A549 (cell line): ENCODE data around the gene SNAP29.

Source experiments
- EP300 ChIP-seq, 2 experiments: fragments of >200 bp; sonication (Bioruptor Twin); formaldehyde crosslinking; IDR thresholded peaks; 2 replicates in 1 of 2; 3 replicates in 1 of 2; pipeline ENCODE4 v1.6.1; 2016 to 2017
- POLR2A ChIP-seq: IDR thresholded peaks from 2 replicates; pipeline ENCODE4 v1.6.1; 2012; ENCODE audit warnings: mild to moderate bottlenecking, low read length
- TF ChIP-seq, protein P1 (sequence below): fragments of >200 bp; sonication (Bioruptor Twin); formaldehyde crosslinking; IDR thresholded peaks from 3 replicates; pipeline ENCODE4 v1.5.1; 2016

DNA sequence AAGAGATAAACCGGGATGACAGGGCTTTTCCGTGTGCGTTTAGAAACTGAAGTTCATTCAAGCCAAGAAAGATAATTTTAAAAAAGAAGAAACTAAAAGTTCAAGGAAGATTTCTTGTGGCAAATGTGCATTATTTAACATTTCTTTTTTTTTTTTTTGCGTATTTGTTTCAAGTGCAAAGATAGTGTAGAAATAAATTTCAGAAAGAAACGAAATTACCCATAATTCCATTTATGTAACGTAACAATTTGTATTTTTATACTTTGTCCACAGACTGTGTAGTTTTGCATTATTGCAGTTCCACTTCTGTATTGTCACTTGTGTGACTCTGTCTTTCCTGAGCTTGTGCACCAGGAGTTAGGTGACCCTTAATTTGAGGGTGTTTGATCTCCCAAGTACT lies 24.0 kb downstream of the SNAP29 start:
- TF ChIP-seq POLR2A = no peak
- TF ChIP-seq, protein P1, sequence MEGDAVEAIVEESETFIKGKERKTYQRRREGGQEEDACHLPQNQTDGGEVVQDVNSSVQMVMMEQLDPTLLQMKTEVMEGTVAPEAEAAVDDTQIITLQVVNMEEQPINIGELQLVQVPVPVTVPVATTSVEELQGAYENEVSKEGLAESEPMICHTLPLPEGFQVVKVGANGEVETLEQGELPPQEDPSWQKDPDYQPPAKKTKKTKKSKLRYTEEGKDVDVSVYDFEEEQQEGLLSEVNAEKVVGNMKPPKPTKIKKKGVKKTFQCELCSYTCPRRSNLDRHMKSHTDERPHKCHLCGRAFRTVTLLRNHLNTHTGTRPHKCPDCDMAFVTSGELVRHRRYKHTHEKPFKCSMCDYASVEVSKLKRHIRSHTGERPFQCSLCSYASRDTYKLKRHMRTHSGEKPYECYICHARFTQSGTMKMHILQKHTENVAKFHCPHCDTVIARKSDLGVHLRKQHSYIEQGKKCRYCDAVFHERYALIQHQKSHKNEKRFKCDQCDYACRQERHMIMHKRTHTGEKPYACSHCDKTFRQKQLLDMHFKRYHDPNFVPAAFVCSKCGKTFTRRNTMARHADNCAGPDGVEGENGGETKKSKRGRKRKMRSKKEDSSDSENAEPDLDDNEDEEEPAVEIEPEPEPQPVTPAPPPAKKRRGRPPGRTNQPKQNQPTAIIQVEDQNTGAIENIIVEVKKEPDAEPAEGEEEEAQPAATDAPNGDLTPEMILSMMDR = no peak
- no peak for TF ChIP-seq EP300 (IDR thresholded peaks at IDR 0.05)
